ENCODE measurements around the gene NDUFV2.

NDUFV2 gene

DNA sequence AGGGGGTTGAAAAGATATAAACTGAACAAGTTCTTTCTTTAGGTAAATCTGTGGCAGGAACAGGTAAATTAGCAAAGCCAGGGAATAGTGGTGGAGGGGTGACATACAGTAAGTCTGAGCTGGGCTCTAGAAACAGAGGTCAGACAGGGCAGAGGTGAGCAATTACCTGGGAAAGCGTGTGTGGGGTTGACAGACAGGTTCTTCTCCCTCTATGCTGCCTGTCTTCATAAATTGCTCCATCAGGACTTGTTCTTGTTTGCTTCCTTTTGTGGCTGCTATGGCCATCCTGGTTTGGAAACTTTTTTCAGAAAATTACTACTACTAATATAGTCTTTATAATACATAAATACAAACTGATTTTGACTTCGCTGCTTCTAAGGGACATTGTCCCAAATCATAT is 30.7 kb downstream of the NDUFV2 start:
- no peak for DNase-seq (ENCODE audit: low read depth)
- no peak for TF ChIP-seq POLR2A (IDR thresholded peaks at IDR 0.05; ENCODE audit: extremely low read depth, insufficient read length)
- TF ChIP-seq MYC (IDR thresholded peaks at IDR 0.05; ENCODE audit: low read depth, low read length) = no peak
- TF ChIP-seq, protein P1, sequence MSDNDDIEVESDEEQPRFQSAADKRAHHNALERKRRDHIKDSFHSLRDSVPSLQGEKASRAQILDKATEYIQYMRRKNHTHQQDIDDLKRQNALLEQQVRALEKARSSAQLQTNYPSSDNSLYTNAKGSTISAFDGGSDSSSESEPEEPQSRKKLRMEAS (IDR thresholded peaks at IDR 0.05; ENCODE audit: low read depth, low read length) = no peak
- TF ChIP-seq, protein P2, sequence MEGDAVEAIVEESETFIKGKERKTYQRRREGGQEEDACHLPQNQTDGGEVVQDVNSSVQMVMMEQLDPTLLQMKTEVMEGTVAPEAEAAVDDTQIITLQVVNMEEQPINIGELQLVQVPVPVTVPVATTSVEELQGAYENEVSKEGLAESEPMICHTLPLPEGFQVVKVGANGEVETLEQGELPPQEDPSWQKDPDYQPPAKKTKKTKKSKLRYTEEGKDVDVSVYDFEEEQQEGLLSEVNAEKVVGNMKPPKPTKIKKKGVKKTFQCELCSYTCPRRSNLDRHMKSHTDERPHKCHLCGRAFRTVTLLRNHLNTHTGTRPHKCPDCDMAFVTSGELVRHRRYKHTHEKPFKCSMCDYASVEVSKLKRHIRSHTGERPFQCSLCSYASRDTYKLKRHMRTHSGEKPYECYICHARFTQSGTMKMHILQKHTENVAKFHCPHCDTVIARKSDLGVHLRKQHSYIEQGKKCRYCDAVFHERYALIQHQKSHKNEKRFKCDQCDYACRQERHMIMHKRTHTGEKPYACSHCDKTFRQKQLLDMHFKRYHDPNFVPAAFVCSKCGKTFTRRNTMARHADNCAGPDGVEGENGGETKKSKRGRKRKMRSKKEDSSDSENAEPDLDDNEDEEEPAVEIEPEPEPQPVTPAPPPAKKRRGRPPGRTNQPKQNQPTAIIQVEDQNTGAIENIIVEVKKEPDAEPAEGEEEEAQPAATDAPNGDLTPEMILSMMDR (IDR thresholded peaks at IDR 0.05; ENCODE audit: low read depth, low read length) = no peak
- H3K4me3 ChIP-seq (ENCODE audit: low read depth, low read length) = no peak overlapping the region

DNA sequence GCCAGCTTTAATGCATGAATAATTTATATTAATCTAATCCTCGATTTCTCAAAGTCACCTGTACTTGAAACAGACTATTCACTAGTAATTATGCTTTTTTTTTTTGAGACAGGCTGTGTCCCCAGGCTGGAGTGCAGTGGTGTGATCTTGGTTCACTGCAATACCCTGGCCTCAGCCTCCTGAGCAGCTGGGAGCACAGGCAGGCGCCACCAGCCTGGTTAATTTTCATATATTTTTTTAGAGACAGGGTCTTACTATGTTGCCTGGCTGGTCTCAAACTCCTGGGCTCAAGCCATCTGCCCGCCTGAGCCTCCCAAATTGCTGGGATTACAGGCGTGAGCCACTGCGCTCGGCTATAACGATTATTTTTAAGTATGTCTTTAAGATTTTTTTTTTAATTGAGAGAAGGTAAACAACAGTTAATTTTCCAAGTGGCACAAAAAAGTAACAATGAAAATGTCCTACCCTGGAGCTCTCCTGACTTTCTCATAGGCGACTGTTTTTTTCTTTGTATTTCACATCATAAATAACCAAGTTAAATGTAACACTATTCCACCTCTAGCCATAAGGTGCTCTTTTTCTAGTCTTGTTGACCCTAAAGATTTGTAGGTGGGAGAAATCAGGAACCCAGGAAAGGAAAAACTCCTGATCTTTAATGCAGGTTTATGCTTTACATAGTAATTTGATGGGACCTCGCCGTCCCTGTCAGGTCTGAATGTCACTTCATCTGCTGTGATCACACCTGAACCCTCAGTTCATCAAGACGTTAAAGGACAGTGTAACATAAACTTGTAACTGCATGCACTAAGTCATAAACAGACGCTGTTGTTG is 32.8 kb downstream of the NDUFV2 start:
- TF ChIP-seq MYC (IDR thresholded peaks at IDR 0.05; ENCODE audit: low read depth, low read length) = no peak
- TF ChIP-seq, protein P1 (IDR thresholded peaks at IDR 0.05; ENCODE audit: low read depth, low read length) = no peak
- no peak for TF ChIP-seq POLR2A (IDR thresholded peaks at IDR 0.05; ENCODE audit: extremely low read depth, insufficient read length)
- TF ChIP-seq, protein P2 (IDR thresholded peaks at IDR 0.05; ENCODE audit: low read depth, low read length) = no peak
- peak overlapping the region; percentile 65 for H3K4me3 ChIP-seq (ENCODE audit: low read depth, low read length)
- DNase-seq (ENCODE audit: low read depth) = no peak

DNA sequence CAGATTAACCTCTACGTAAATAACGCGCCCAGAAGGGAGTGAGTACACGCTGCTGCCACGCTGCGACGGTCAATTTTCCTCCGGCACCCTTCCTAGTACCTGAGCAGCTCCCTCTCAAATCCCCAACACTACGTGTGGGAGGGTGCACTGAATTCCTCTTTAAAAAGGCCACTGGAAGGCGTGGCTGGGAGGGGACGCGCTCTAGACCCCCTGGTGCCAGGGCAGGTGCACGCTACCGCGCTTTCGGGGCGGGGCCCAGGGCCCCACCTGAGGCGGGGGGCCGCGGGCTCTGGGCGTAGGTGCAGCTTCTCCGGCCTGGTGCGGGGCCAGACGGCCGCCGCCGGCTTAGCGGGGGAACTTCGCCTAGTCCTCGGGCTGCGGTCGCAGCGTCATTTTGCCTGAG is 33.4 kb downstream of the NDUFV2 start:
- DNase-seq (ENCODE audit: low read depth) = peak; percentile 67
- H3K4me3 ChIP-seq (ENCODE audit: low read depth, low read length) = peak overlapping the region; percentile 65
- TF ChIP-seq, protein P1 (IDR thresholded peaks at IDR 0.05; ENCODE audit: low read depth, low read length) = no peak; the same call in 1 of the 2 replicates
- TF ChIP-seq MYC (IDR thresholded peaks at IDR 0.05; ENCODE audit: low read depth, low read length) = 0 out of 2 replicates have a peak, but pooled peaks have one; percentile 14

DNA sequence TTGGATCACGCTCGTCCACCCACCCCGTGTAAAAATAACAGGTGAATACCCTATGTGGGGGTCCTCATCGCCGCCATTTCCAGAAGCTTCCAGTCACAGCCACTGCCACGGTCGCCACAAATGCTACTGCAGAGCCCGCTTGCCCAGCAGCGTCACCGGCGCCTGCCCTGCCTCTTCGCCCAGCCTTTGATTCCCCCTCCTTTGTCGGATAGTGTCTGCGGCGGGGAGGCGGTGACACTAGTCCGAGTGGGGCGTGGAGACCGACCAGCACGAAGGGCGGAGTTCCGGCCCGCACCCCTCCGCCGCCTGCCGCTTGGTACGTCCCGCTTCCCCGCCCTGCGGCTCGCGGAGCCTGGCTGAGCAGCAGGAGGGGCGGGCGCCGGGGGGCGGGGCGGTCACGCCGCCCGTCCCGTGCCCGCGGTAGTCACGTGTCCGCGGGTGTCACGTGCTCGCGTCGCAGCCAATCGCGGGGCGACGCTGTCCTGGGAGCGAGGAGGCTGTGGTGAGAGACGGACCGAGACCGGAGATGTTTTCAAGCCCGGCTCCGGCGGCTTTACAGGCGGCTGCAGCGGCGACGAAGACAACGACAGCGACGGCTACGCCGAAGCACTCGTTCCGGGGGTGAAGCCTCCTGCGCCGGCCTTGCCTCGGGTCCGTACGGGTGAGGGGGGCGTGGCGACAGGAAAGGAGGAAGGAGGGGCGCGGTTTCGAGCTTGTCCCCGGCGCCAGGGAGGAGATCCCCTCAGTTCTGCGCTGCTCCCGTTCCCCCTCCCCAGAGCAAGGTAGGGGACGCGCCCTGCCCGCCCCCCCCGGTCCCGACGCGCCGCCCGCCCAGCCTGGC is 34.0 kb downstream of the NDUFV2 start, which contains the start of gene ANKRD12:
Gene ANKRD12 (plus strand): TSS at position 467 of the 841 bp plus-strand sequence. CDS start 45,652 bp downstream, outside the sequence.
- peak within 1 kb of the TSS; percentile 94 for H3K4me3 ChIP-seq (ENCODE audit: low read depth, low read length)
- TF ChIP-seq MYC (IDR thresholded peaks at IDR 0.05; ENCODE audit: low read depth, low read length) (peak; percentile 90), POLR2A (IDR thresholded peaks at IDR 0.05; ENCODE audit: extremely low read depth, insufficient read length) (peak; percentile 36)
- TF ChIP-seq, protein P2 (IDR thresholded peaks at IDR 0.05; ENCODE audit: low read depth, low read length) = no peak
- TF ChIP-seq, protein P1 (IDR thresholded peaks at IDR 0.05; ENCODE audit: low read depth, low read length) = peak; percentile 99
- DNase-seq (ENCODE audit: low read depth) = peak; percentile 97

DNA sequence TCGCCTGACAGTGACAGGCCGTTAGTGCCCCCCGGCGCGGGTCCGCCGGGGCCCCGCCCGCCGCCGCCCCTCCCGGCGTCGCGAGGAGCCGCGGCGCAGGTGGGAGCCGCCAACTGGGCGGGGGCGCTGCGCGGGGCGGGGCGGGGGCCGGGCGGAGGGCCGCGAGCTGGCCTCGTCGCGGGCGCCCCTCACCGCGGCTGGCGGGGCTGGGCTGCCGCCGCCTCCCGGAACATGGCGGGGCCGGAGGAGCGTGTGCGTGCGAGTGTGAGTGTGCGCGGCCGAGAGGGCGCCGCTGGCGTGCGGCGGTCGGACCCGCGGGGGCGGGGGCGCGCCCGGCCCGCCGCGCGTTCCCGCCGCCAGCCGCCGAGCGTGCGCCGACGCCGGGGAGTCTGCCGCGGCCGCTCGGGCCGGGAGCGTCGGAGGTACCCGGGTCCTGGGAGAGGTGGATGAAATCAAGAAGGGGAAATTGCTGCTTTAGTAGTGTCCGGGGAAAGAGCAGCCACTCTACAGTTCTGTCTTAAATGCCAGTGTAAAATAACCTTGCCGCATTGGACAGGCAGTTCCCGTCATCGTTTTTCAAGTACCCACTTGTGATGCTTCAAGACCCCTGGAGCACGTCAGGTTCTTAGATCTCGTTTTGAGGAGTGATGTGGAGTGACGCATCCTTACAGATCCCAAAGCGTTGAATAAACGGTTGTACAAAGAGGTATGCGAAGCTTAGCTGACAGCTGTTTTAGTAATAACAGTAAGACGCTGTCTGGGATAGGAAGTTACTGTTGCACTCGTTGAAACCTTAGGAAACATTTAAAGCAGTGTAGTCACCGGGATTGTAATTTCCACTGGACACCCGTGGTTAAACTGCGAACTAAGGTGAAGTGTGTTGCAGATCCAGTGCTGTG is 34.9 kb downstream of the NDUFV2 start:
- peak overlapping the region; percentile 94 for H3K4me3 ChIP-seq (ENCODE audit: low read depth, low read length)
- TF ChIP-seq, protein P2 (IDR thresholded peaks at IDR 0.05; ENCODE audit: low read depth, low read length) = no peak
- TF ChIP-seq, protein P1 (IDR thresholded peaks at IDR 0.05; ENCODE audit: low read depth, low read length) = no peak
- no peak for TF ChIP-seq MYC (IDR thresholded peaks at IDR 0.05; ENCODE audit: low read depth, low read length)
- TF ChIP-seq POLR2A (IDR thresholded peaks at IDR 0.05; ENCODE audit: extremely low read depth, insufficient read length) = no peak
- DNase-seq (ENCODE audit: low read depth) = peak; percentile 80

Data from NB4 (cell line).